Subcutaneous preadipocyte (primary cell): ENCODE data around the gene INPP5K. TPM values are rescaled to one million over a fixed set of nuclear protein-coding genes. Genes with fewer than 3 reads are reported as not detected.

Source experiments
- total RNA-seq: library from RNA; depleted of rRNA; stranded (reverse); fragments of >200 nt; gene quantifications from 2 replicates; pipeline ENCODE4 v1.2.3, GENCODE V29; 2012

INPP5K gene
- 15.6 and 22.0 TPM in 2 replicates for total RNA-seq

DNA sequence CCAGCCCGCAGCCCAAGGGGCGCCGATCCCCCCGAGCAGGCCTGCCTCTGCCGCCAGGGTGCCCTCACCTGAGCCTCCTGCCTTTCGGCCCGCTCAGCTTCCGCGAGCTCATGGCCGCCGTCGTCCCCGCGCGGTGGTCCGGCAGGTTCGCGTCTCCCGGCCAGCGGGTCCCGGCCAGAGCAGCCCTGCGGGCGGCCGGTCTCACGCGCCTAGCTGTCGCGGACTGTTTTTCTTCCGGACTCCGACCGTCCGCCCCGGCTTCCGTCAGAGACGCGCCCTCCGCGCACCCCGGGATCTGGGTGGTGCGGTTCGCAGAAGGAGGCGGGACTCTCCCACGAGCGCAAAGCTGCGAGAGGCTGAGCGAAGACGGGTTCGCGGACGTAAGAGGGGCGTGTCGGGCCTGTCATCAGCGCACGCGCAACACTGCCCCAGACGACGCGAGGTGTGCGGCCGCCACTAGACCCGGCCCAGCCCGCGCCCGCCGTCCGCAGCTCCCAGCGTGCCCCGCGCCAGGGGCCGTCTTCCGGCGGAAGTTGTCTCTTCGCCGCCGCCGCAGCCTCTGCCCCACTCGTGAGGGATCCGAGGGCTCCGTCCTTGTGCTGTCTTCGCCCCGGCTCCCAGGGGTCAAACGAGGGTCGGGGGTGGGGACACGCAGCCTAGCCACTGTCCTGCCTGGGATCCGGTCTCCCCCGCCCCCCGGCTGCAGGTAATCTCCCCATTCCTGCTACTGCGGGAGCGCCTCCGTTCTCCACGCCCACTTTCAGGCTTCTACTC, at the start of gene INPP5K:
Gene INPP5K, minus strand, starts transcription at position 225 of the 774 bp plus-strand sequence. Its CDS starts 113 bp downstream, at position 112.

DNA sequence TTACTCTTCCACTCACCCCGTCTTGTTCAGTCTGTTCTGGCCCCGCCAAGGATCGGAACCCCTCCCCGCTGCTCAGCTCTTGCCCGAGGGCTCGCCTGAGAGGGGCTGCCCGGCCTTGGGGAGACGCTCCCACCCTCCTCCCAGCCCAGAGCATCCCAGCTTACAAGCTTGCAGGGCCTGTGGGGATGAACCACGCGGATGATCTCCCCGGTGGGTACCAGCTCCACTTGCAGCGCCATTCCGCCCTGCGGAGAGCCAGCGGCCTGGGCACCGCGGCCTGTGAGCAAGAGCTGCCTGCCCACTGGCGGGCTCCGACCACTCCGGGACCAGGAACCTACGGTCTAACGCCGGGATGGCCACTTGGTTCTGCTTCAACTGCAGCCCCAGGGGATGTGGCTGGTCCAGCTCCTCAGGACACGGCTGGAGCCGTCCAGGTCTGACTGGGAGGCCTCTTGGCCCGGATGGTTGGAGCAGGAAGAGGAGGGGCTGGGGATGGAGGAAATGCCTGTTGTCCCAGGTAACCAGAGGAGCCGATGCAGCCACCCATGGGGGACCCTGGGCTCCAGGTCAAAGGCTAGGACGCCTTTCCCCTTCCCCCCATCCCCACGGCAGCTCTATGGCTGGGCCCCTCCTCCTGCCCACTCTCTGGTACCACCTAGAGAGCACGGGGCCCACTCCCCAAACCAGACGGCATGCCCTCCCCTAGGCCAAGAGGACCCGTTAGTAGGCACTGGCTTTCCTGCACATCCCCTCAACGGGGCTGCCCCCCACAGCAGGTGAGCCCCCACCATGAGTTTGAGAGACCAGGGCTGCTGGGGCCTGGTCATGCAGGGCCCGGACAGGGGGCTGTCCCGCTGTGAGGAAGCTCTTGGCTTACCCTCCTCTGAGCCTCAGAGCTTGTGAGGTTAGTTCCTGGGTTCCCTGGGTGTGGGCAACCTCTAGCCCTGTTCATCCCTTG, 23.9 kb downstream of the INPP5K start, which contains the start of gene MYO1C:
Gene MYO1C, minus strand, starts transcription at position 438 of the 958 bp plus-strand sequence. Its CDS starts 199 bp downstream, at position 239.

DNA sequence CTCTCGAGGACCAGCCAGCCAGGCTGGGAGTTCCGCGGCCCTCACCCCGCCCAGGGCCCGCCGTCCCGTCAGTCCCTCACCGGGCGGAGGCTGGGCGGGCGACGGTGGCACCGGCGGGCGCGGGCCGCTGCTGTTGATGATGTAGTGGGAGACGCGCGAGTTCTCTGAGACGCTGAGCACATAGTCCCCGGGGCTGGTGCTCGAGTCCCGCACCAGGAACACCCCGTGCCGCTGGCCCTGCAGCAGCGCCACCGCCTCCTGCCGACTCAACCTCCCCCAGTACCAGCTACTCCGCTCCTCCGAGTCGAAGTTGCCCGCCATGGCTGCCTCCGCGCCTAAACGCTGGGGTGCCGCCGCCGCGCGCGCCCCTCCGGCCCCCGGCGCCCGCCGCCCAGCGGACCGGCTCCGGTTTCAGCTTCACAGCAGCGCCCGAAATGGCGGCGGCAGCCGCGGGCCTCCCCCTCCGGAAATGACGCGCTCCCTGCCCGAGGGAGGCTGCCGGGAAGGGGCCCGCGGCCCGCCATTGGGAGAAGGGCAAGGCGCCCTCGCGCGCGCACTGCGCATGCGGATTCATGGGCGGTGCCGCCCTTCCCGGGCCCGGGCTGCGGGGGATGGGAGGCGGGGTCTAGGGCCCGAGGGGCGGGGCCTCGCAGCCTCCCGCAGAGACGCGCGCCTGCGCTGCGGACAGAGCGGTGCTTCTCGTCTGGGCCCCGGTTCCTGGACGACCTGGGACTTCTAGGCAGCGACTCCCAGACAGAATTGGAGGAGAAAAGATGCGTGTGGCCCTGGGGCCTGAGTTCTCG, 60.4 kb downstream of the INPP5K start, which contains the start of gene CRK:
Gene CRK, minus strand, starts transcription at position 436 of the 803 bp plus-strand sequence. Its CDS starts 115 bp downstream, at position 321.

Other genes starting within 250 kb of the INPP5K start
- not detected in 2 replicates for gene BHLHA9, start 246.2 kb downstream of the INPP5K start, total RNA-seq
- not detected in 2 replicates for gene TRARG1, start 236.9 kb downstream of the INPP5K start, total RNA-seq
- gene YWHAE, start 116.4 kb downstream of the INPP5K start, total RNA-seq: 476 and 489 TPM in 2 replicates
- gene CRK, start 60.4 kb downstream of the INPP5K start, total RNA-seq: 84.1 and 97.6 TPM in 2 replicates
- 107 and 128 TPM in 2 replicates for gene MYO1C, start 23.9 kb downstream of the INPP5K start, total RNA-seq
- gene PITPNA, start 46.2 kb upstream of the INPP5K start, total RNA-seq: 16.2 and 18.7 TPM in 2 replicates
- 2.2 and 3.3 TPM in 2 replicates for gene SLC43A2, start 112.2 kb upstream of the INPP5K start, total RNA-seq
- 0.20 TPM in 1 of 2 replicates, not detected in the other for gene SCARF1, start 129.1 kb upstream of the INPP5K start, total RNA-seq
- gene RILP, start 133.3 kb upstream of the INPP5K start, total RNA-seq: 4.0 and 6.1 TPM in 2 replicates
- 131 and 150 TPM in 2 replicates for gene PRPF8, start 168.3 kb upstream of the INPP5K start, total RNA-seq
- 0.98 and 1.5 TPM in 2 replicates for gene TLCD2, start 193.8 kb upstream of the INPP5K start, total RNA-seq
- 46.9 and 47.4 TPM in 2 replicates for gene WDR81, start 208.1 kb upstream of the INPP5K start, total RNA-seq
- gene SERPINF2, start 226.3 kb upstream of the INPP5K start, total RNA-seq: under 0.01 TPM in 1 of 2 replicates, not detected in the other
- gene SERPINF1, start 245.4 kb upstream of the INPP5K start, total RNA-seq: 72.1 and 268 TPM in 2 replicates